Astrocyte of the cerebellum (primary cell): ENCODE measurements around the gene SPRR2G.
"Not testable (repeated sequence)": the region's sequence is repeated elsewhere in the genome, so short reads cannot be mapped to it uniquely, and the experiment has no call there.

ENCODE experiments used
- DNase-seq: peaks from one replicate; pipeline ENCODE4 v3.0.0-alpha.2; 2011; ENCODE audit warnings: low read depth
- H3K4me3 ChIP-seq: 2 replicates; pipeline ENCODE4 v1.5.1; 2011; ENCODE audit warnings: mild to moderate bottlenecking, low read depth, low read length, moderate library complexity
- CTCF ChIP-seq: IDR thresholded peaks from 2 replicates; pipeline ENCODE4 v1.5.1; 2012; ENCODE audit warnings: low read length, low read depth, moderate library complexity, mild to moderate bottlenecking; ENCODE audit errors: missing control alignments
- in situ Hi-C: cut with HindIII; loops from 2 replicates; pipeline ENCODE4 v1.10.0; 2017; ENCODE audit warnings: low sequenced_read_pairs

The SPRR2G gene

GRCh38 chr1:153133743-153134142 lies 16.9 kb downstream of the SPRR2G start:
- no peak overlapping the region for H3K4me3 ChIP-seq
- in situ Hi-C loops, result no loop called here
- TF ChIP-seq CTCF, result no peak
- no peak for DNase-seq

GRCh38 chr1:153133267-153133666 lies 17.4 kb downstream of the SPRR2G start:
- DNase-seq, result no peak
- TF ChIP-seq CTCF, result no peak
- in situ Hi-C loops, result no loop called here
- H3K4me3 ChIP-seq, result no peak overlapping the region

GRCh38 chr1:153128688-153129087 lies 22.0 kb downstream of the SPRR2G start:
- DNase-seq, in situ Hi-C loops, H3K4me3 ChIP-seq: not testable (repeated sequence)

- DNase-seq, result no peak
- no peak for TF ChIP-seq CTCF
- in situ Hi-C loops, result no loop called here
- no peak overlapping the region for H3K4me3 ChIP-seq
Measured at GRCh38 chr1:153127296-153127695, 23.4 kb downstream of the SPRR2G start.

GRCh38 chr1:153125536-153125935 lies 25.2 kb downstream of the SPRR2G start:
- DNase-seq, result no peak
- TF ChIP-seq CTCF, result no peak
- H3K4me3 ChIP-seq, result no peak overlapping the region
- in situ Hi-C loops, result no loop called here

GRCh38 chr1:153123793-153124192 lies 26.9 kb downstream of the SPRR2G start:
- DNase-seq, in situ Hi-C loops, H3K4me3 ChIP-seq: not testable (repeated sequence)

GRCh38 chr1:153122831-153123421 lies 27.8 kb downstream of the SPRR2G start:
- TF ChIP-seq CTCF, result no peak
- no peak for DNase-seq
- in situ Hi-C loops, result no loop called here
- no peak overlapping the region for H3K4me3 ChIP-seq

GRCh38 chr1:153120945-153121344 lies 29.7 kb downstream of the SPRR2G start:
- no peak for DNase-seq
- in situ Hi-C loops, result no loop called here
- no peak for TF ChIP-seq CTCF
- no peak overlapping the region for H3K4me3 ChIP-seq
